ENCODE data around the gene SYTL5.

SYTL5 gene

DNA sequence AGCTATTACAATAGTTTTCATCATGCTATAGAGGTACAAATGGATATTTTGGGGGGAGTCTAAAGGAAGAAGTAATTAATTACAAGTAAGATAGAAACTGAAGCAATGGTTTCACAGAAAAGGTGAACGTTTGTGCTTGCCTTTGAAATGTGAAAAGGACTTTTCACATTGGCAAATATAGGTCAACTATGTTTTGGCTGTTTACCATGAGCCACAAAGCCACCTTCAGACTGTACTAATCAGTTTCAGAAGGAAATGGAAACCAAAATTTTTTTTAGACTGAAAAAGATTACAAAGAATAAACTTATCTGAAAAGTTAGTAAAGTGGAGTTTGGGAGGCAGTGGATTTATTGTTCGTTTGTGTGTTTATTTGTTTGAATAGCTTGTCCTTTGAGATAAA is 32.1 kb downstream of the SYTL5 start:
- Histone ChIP-seq H4K20me1 (ENCODE audit: insufficient read depth, low read length) (no peaks in the 10 kb centered on the region), H3K4me1 (ENCODE audit: insufficient read depth, low read length) (no peaks in the 10 kb centered on the region), H3K9ac (ENCODE audit: low read depth, low read length) (no peak overlapping the region), H2AFZ (ENCODE audit: low read depth, low read length) (no peak overlapping the region), H3K4me2 (ENCODE audit: insufficient read depth, low read length) (no peak overlapping the region), H3K27ac (ENCODE audit: low read length) (no peak overlapping the region), H3K36me3 (ENCODE audit: insufficient read depth, low read length) (no peaks in the 10 kb centered on the region), H3K27me3 (ENCODE audit: insufficient read depth, low read length, poor library complexity) (no peaks in the 10 kb centered on the region), H3K4me3 (ENCODE audit: low read depth in 1 of 2, low read length in 2 of 2) (no peak overlapping the region), H3K9me3 (ENCODE audit: insufficient read depth, low read length, severe bottlenecking) (no peaks in the 10 kb centered on the region), H3K79me2 (ENCODE audit: insufficient read depth, low read length) (no peaks in the 10 kb centered on the region)
- DNase-seq (no peak), ATAC-seq (ENCODE audit: insufficient read depth, low read depth) (no peak)
- TF ChIP-seq, protein P1, sequence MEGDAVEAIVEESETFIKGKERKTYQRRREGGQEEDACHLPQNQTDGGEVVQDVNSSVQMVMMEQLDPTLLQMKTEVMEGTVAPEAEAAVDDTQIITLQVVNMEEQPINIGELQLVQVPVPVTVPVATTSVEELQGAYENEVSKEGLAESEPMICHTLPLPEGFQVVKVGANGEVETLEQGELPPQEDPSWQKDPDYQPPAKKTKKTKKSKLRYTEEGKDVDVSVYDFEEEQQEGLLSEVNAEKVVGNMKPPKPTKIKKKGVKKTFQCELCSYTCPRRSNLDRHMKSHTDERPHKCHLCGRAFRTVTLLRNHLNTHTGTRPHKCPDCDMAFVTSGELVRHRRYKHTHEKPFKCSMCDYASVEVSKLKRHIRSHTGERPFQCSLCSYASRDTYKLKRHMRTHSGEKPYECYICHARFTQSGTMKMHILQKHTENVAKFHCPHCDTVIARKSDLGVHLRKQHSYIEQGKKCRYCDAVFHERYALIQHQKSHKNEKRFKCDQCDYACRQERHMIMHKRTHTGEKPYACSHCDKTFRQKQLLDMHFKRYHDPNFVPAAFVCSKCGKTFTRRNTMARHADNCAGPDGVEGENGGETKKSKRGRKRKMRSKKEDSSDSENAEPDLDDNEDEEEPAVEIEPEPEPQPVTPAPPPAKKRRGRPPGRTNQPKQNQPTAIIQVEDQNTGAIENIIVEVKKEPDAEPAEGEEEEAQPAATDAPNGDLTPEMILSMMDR (IDR thresholded peaks at IDR 0.05; ENCODE audit: borderline replicate concordance, extremely low read depth, low read length, poor library complexity, severe bottlenecking): no peak

DNA sequence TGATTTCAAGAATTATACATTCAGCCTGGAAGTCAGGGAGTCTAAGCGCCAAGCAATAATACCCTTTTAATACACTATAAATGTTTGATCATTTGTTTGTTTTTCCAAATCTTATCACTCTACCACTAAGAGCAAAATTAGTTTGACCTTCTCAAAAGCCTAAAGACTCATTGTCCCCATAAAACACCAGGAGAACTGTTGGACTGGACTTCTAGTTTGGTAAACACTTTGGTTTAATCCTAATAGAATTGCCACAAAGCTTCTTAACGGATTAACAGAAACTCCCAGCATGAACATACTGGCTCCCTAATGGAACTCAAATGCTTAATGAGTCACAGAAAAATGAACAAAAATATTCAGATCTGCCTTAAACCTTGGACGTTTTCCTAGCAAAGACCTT is 34.9 kb downstream of the SYTL5 start:
- H3K4me2 ChIP-seq (ENCODE audit: insufficient read depth, low read length): no peak overlapping the region
- H4K20me1 ChIP-seq (ENCODE audit: insufficient read depth, low read length): no peaks in the 10 kb centered on the region
- H3K27me3 ChIP-seq (ENCODE audit: insufficient read depth, low read length, poor library complexity): no peaks in the 10 kb centered on the region
- no peak for DNase-seq
- H3K9ac ChIP-seq (ENCODE audit: low read depth, low read length): no peak overlapping the region
- no peaks in the 10 kb centered on the region for H3K4me1 ChIP-seq (ENCODE audit: insufficient read depth, low read length)
- H3K27ac ChIP-seq (ENCODE audit: low read length): no peak overlapping the region
- no peaks in the 10 kb centered on the region for H3K9me3 ChIP-seq (ENCODE audit: insufficient read depth, low read length, severe bottlenecking)
- no peak for TF ChIP-seq EZH2 (IDR thresholded peaks at IDR 0.05; ENCODE audit: borderline replicate concordance, low read depth, low read length, severe bottlenecking)
- TF ChIP-seq, protein P1 (IDR thresholded peaks at IDR 0.05; ENCODE audit: borderline replicate concordance, extremely low read depth, low read length, poor library complexity, severe bottlenecking): no peak
- H2AFZ ChIP-seq (ENCODE audit: low read depth, low read length): no peak overlapping the region
- no peaks in the 10 kb centered on the region for H3K79me2 ChIP-seq (ENCODE audit: insufficient read depth, low read length)
- H3K36me3 ChIP-seq (ENCODE audit: insufficient read depth, low read length): no peaks in the 10 kb centered on the region
- ATAC-seq (ENCODE audit: insufficient read depth, low read depth): no peak
- H3K4me3 ChIP-seq (ENCODE audit: low read depth in 1 of 2, low read length in 2 of 2): no peak overlapping the region

DNA sequence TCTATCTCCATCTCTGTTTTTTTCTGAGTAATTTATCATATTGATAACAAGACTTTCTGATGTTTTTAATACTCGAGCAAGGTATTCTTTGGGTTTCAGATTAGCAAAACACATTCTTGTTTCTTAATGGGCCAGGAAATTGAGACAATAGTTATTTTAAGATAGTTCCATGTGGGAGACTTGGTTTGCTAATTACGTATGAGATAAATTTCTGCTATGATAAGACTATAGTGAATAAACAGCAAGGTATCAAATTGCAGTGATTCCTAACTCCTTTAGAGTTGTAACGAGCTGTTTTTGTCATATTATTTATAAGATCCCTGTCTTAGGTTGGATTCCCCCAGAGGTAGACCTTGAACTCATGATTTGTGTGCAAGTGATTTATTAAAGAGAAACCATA is 38.3 kb downstream of the SYTL5 start:
- H2AFZ ChIP-seq (ENCODE audit: low read depth, low read length): no peak overlapping the region
- no peaks in the 10 kb centered on the region for H3K9me3 ChIP-seq (ENCODE audit: insufficient read depth, low read length, severe bottlenecking)
- H3K4me3 ChIP-seq (ENCODE audit: low read depth in 1 of 2, low read length in 2 of 2): no peak overlapping the region
- H3K27ac ChIP-seq (ENCODE audit: low read length): no peak overlapping the region
- no peaks in the 10 kb centered on the region for H3K4me1 ChIP-seq (ENCODE audit: insufficient read depth, low read length)
- no peak overlapping the region for H3K9ac ChIP-seq (ENCODE audit: low read depth, low read length)
- H3K36me3 ChIP-seq (ENCODE audit: insufficient read depth, low read length): no peaks in the 10 kb centered on the region
- H3K79me2 ChIP-seq (ENCODE audit: insufficient read depth, low read length): no peaks in the 10 kb centered on the region
- no peaks in the 10 kb centered on the region for H4K20me1 ChIP-seq (ENCODE audit: insufficient read depth, low read length)
- H3K4me2 ChIP-seq (ENCODE audit: insufficient read depth, low read length): no peak overlapping the region
- TF ChIP-seq, protein P1 (IDR thresholded peaks at IDR 0.05; ENCODE audit: borderline replicate concordance, extremely low read depth, low read length, poor library complexity, severe bottlenecking): no peak
- TF ChIP-seq EZH2 (IDR thresholded peaks at IDR 0.05; ENCODE audit: borderline replicate concordance, low read depth, low read length, severe bottlenecking): no peak
- DNase-seq: no peak
- H3K27me3 ChIP-seq (ENCODE audit: insufficient read depth, low read length, poor library complexity): no peaks in the 10 kb centered on the region
- no peak for ATAC-seq (ENCODE audit: insufficient read depth, low read depth)

DNA sequence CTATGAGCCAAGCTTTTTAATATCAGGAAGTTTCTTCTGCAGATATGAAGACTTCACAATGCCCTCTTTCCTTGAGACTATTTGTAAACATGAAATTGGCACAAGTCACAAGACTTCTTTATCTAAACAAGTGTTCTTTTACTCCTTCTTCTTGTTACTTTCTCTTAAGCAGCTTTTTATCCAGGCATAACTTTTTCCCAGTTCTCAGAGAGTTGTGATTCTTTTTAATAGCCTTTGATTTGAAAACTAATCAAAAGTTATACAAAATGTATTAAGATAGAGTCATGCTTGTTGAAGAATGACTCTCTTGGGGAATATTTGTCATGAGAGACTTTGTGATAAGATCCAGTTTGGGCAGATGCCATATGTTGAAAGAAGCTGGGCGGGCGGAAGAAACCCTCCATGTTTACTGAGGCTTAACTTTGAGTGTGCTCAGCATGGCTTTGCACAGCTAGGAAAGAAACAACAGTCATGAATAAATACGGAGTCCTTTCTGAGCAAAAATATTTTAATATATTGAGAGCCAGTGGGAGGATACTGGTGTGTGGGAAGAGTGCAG is 39.3 kb downstream of the SYTL5 start:
- Histone ChIP-seq H3K4me2 (ENCODE audit: insufficient read depth, low read length) (no peak overlapping the region), H2AFZ (ENCODE audit: low read depth, low read length) (no peak overlapping the region), H3K27me3 (ENCODE audit: insufficient read depth, low read length, poor library complexity) (no peaks in the 10 kb centered on the region), H3K79me2 (ENCODE audit: insufficient read depth, low read length) (no peaks in the 10 kb centered on the region), H4K20me1 (ENCODE audit: insufficient read depth, low read length) (no peaks in the 10 kb centered on the region), H3K9ac (ENCODE audit: low read depth, low read length) (no peak overlapping the region), H3K27ac (ENCODE audit: low read length) (no peak overlapping the region), H3K4me3 (ENCODE audit: low read depth in 1 of 2, low read length in 2 of 2) (no peak overlapping the region), H3K4me1 (ENCODE audit: insufficient read depth, low read length) (no peaks in the 10 kb centered on the region), H3K9me3 (ENCODE audit: insufficient read depth, low read length, severe bottlenecking) (no peaks in the 10 kb centered on the region), H3K36me3 (ENCODE audit: insufficient read depth, low read length) (no peaks in the 10 kb centered on the region)
- ATAC-seq (ENCODE audit: insufficient read depth, low read depth): no peak
- DNase-seq: no peak
- TF ChIP-seq, protein P1 (IDR thresholded peaks at IDR 0.05; ENCODE audit: borderline replicate concordance, extremely low read depth, low read length, poor library complexity, severe bottlenecking): no peak
- TF ChIP-seq EZH2 (IDR thresholded peaks at IDR 0.05; ENCODE audit: borderline replicate concordance, low read depth, low read length, severe bottlenecking): no peak
